BLaER1 treated with 17β-estradiol and CSF1 and Interleukin-3, amounts not matched to agents 10 nM and 100 nM (cell line): ENCODE results near the gene MYBPC2.

Experiments used
- H3K27ac ChIP-seq, 11 experiments: shearing (Covaris generic); formaldehyde crosslinking; 2 replicates each; pipeline ENCODE4 v1.8.1; 2022
- H3K27me3 ChIP-seq, 11 experiments: shearing (Covaris generic); formaldehyde crosslinking; 2 replicates each; pipeline ENCODE4 v1.8.1; 2022
- H3K36me3 ChIP-seq, 11 experiments: shearing (Covaris generic); formaldehyde crosslinking; 2 replicates each; pipeline ENCODE4 v1.8.1; 2022
- H3K4me1 ChIP-seq, 10 experiments: shearing (Covaris generic); formaldehyde crosslinking; 2 replicates each; pipeline ENCODE4 v1.8.1; 2022
- H3K4me2 ChIP-seq, 11 experiments: shearing (Covaris generic); formaldehyde crosslinking; 2 replicates each; pipeline ENCODE4 v1.8.1; 2022
- H3K4me3 ChIP-seq, 10 experiments: shearing (Covaris generic); formaldehyde crosslinking; 2 replicates each; pipeline ENCODE4 v1.8.1; 2022
- H3K9ac ChIP-seq, 11 experiments: shearing (Covaris generic); formaldehyde crosslinking; 2 replicates each; pipeline ENCODE4 v1.8.1; 2022
- H3K9me3 ChIP-seq, 11 experiments: shearing (Covaris generic); formaldehyde crosslinking; replicated peaks in 1 of 11; 2 replicates each; pipeline ENCODE4 v1.8.1; 2022
- H4K20me1 ChIP-seq, 11 experiments: shearing (Covaris generic); formaldehyde crosslinking; 2 replicates each; pipeline ENCODE4 v1.8.1; 2022
- Cebpa-rat ChIP-seq, 11 experiments: shearing (Covaris generic); IDR thresholded peaks; 2 replicates each; pipeline ENCODE4 v1.8.1; 2022

Gene MYBPC2

DNA sequence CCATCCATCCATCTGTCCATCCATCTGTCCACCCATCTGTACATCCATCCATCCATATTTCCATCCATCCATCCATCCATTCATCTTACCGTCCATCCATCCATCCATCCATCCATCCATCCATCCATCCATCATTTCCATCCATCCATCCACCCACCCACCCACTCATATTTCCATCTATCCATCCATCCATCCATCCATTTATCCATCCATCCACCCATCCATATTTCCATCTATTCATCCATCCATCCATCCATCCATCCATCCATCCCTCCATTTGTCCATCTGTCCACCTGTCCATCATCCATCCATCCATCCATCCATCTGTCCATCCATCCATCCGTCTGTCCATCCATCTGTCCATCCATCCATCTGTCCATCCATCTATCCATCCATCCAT, 23.3 kb downstream of the MYBPC2 start:
- H3K9me3 ChIP-seq: no peaks in the 10 kb centered on the region; a peak in 1 of 22 replicates
- no peak overlapping the region for H3K4me3 ChIP-seq
- no peaks in the 10 kb centered on the region; a peak in 1 of 22 replicates for H4K20me1 ChIP-seq
- no peak overlapping the region for H3K4me2 ChIP-seq
- H3K4me1 ChIP-seq: peaks cover 13 to 17% (median 16%) of the 10 kb centered on the region in 10 experiments
- no peak for TF ChIP-seq Cebpa-rat (IDR thresholded peaks at IDR 0.05)
- H3K27ac ChIP-seq: no peak overlapping the region
- no peaks in the 10 kb centered on the region for H3K27me3 ChIP-seq
- no peak overlapping the region for H3K9ac ChIP-seq
- H3K36me3 ChIP-seq: no peaks in the 10 kb centered on the region

DNA sequence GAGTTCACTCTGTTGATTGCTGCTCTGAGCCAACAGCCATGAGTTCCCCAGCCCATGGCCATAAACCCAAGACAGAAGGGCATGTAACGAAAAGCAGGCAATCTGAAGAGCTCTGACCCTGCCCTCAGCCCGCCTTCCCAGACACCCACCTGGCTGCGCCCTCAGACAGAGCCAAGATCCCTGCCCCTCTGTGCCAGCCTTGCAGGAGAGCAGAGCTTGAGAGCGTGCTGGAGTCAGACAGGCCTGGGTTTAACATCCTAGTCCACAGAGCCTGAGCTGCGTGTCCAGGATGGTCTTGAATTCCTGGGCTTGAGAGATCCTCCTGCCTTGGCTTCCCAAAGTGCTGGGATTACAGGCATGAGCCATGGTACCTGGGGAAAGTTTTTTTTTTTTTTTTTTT, 24.6 kb downstream of the MYBPC2 start:
- Histone ChIP-seq H4K20me1 (no peaks in the 10 kb centered on the region; a peak in 1 of 22 replicates), H3K9me3 (no peaks in the 10 kb centered on the region; a peak in 1 of 22 replicates), H3K36me3 (no peaks in the 10 kb centered on the region), H3K9ac (no peak overlapping the region), H3K4me3 (no peak overlapping the region), H3K4me1 (peaks cover 14 to 25% (median 23%) of the 10 kb centered on the region in 10 experiments), H3K4me2 (no peak overlapping the region), H3K27ac (no peak overlapping the region), H3K27me3 (no peaks in the 10 kb centered on the region)
- no peak for TF ChIP-seq Cebpa-rat (IDR thresholded peaks at IDR 0.05)

DNA sequence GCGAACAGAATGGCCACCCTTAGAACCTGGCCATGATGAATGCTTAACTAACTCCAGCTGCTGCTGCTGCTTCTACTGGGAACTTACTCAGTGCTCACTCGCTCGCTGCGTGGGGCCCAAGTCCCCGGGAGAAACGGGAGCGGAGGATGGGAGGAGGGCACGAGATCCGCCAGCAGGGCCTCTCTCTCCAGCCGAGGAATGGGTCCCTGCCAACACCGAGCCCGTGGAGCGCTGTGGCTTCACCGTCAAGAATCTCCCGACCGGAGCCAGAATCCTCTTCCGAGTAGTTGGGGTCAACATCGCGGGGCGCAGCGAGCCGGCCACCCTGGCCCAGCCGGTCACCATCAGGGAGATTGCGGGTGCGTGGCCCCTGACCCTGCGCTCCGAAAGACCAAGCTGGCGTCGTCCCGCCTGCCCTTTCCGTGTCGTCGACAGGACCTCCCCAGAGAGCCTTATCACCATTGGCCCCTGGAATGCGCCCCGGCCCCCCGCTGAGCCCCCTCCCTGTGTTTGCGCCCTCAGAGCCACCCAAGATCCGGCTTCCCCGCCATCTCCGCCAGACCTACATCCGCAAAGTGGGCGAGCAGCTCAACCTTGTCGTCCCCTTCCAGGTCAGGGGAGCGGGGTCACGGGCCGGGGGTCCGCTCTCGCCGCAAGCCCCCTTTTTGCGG, 25.8 kb downstream of the MYBPC2 start:
- TF ChIP-seq Cebpa-rat (IDR thresholded peaks at IDR 0.05): no peak
- Histone ChIP-seq H3K4me2 (no peak overlapping the region), H3K36me3 (no peaks in the 10 kb centered on the region), H3K4me1 (peaks cover 14 to 25% (median 23%) of the 10 kb centered on the region in 10 experiments), H3K9ac (no peak overlapping the region), H3K9me3 (no peaks in the 10 kb centered on the region; a peak in 1 of 22 replicates), H3K27me3 (no peaks in the 10 kb centered on the region), H3K27ac (no peak overlapping the region), H3K4me3 (no peak overlapping the region), H4K20me1 (no peaks in the 10 kb centered on the region)

DNA sequence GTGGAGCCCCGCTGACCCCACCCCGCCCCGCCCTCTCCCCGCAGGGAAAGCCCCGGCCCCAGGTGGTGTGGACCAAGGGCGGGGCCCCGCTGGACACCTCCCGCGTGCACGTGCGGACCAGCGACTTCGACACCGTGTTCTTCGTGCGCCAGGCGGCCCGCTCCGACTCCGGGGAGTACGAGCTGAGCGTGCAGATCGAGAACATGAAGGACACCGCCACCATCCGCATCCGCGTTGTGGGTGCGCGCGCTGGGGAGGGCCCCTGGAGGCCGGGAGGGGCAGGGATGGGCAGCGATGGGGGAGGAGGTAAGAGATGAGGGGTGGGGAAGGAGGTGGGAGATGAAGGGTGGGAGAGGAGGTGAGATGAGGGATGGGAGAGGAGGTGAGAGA, 26.4 kb downstream of the MYBPC2 start:
- no peak for TF ChIP-seq Cebpa-rat (IDR thresholded peaks at IDR 0.05)
- no peak overlapping the region for H3K9ac ChIP-seq

DNA sequence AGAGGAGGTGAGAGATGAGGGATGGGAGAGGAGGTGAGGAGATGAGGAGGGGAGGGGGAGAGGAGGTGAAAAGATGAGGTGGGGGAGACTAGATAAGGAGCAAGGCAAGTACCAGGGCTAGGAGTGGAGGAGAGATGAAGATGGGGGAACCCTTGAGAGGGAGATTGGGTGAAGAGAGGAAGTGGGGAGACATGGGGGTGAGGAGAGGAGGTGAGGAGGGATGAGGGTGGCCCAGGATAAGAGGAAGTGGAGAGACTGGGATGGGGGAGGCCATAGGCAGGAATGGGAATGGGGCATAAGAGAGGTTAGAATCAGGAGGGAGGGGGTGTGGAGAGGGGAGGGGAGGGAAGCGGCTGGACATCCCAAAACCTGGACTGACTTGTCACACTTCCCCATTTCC, 26.9 kb downstream of the MYBPC2 start:
- Histone ChIP-seq H3K27me3 (no peaks in the 10 kb centered on the region), H3K9ac (peak overlapping the region in 9 of 11 experiments; percentile 18 to 67 (median 55); a peak in 13 of 22 replicates), H3K36me3 (no peaks in the 10 kb centered on the region), H3K9me3 (no peaks in the 10 kb centered on the region; a peak in 1 of 22 replicates), H3K4me2 (peak overlapping the region; percentile 48 to 88 (median 78)), H3K4me1 (peaks cover 14 to 25% (median 23%) of the 10 kb centered on the region in 10 experiments), H3K4me3 (no peak overlapping the region), H3K27ac (peak overlapping the region in 9 of 11 experiments; percentile 49 to 73 (median 66); a peak in 16 of 22 replicates), H4K20me1 (no peaks in the 10 kb centered on the region)
- TF ChIP-seq Cebpa-rat (IDR thresholded peaks at IDR 0.05): no peak

More for the DNA sequence above, 26.4 kb downstream of the MYBPC2 start:
- no peaks in the 10 kb centered on the region for H4K20me1 ChIP-seq
- no peak overlapping the region for H3K4me3 ChIP-seq
- no peaks in the 10 kb centered on the region for H3K27me3 ChIP-seq
- H3K36me3 ChIP-seq: no peaks in the 10 kb centered on the region
- H3K27ac ChIP-seq: no peak overlapping the region
- H3K4me1 ChIP-seq: peaks cover 14 to 25% (median 23%) of the 10 kb centered on the region in 10 experiments
- H3K9me3 ChIP-seq: no peaks in the 10 kb centered on the region; a peak in 1 of 22 replicates
- H3K4me2 ChIP-seq: no peak overlapping the region

DNA sequence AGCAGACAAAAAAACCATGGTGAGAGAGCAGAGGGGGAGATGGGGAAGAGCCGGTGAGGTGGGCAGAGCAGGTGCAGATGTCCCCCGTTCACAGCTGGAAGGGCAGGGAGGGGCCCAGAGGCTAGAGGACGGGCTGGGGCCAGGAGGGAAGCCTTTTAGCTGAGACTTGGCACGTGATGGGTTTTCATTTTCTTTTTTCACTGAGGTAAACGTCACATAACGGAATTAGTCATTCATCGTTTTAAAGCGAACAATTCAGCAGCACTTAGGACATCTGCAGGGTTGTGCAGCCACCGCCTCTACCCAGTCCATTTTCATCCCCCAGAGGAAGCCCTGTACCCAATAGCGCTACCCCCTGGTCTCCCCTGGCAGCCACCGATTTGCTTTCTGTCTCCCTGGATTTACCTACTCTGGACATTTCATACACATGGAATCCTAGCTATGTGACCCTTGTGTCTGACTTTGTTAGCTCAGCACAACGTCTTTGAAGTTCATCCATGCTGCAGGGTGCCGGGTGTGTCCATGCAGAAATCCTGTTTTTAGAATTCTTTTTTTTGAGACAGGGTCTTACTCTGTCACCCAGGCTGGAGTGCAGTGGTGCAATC, 27.6 kb downstream of the MYBPC2 start:
- Histone ChIP-seq H3K4me2 (peak overlapping the region; percentile 48 to 88 (median 78)), H3K27ac (peak overlapping the region in 9 of 11 experiments; percentile 49 to 73 (median 66); a peak in 17 of 22 replicates), H3K27me3 (no peaks in the 10 kb centered on the region), H3K4me1 (peaks cover 14 to 25% (median 23%) of the 10 kb centered on the region in 10 experiments), H3K4me3 (peak overlapping the region in 1 of 10 experiments; percentile 8; a peak in 2 of 20 replicates), H4K20me1 (no peaks in the 10 kb centered on the region), H3K9me3 (no peaks in the 10 kb centered on the region; a peak in 1 of 22 replicates), H3K9ac (peak overlapping the region in 9 of 11 experiments; percentile 18 to 67 (median 55); a peak in 16 of 22 replicates), H3K36me3 (no peaks in the 10 kb centered on the region)
- no peak for TF ChIP-seq Cebpa-rat (IDR thresholded peaks at IDR 0.05)

DNA sequence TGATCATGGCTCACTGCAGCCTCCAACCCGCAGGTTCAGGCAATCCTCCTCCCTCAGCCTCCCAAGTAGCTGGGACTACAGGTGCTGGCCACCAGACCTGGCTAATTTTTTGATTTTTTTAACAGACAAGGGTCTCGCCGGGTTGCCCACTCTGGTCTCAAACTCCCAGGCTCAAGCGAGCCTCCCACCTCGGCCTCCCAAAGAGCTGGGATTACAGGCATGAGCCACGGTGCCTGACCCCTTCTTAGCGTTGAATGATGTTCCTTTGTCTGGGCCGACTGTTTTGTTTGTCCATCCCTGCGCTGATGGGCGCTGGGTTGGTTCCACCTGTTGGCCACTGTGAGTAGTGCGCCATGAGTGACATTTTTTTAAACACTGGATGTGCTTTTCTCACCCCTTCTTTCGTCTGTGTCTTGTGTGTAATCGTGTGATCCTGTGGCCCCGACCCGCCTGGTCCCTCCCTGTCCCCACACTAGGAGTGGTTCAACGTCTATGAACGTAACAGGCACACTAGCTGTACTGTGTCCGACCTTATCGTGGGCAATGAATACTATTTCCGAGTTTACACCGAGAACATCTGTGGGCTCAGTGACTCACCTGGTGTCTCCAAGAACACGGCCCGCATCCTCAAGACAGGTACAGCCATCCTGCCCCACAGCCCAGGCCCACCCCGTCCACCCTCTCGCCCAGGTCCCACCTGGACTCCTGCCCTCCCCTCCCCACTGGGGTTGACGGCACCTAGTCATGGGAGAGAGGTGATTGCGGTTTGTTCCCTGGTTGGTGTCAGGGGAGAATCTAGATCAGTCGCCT, 28.6 kb downstream of the MYBPC2 start:
- Histone ChIP-seq H3K27me3 (no peaks in the 10 kb centered on the region), H3K4me2 (peak overlapping the region; percentile 48 to 88 (median 78)), H3K27ac (peak overlapping the region in 8 of 11 experiments; percentile 50 to 73 (median 66); a peak in 15 of 22 replicates), H3K9ac (peak overlapping the region in 6 of 11 experiments; percentile 6 to 67 (median 64); a peak in 8 of 22 replicates), H3K4me3 (no peak overlapping the region), H3K4me1 (peaks cover 14 to 25% (median 23%) of the 10 kb centered on the region in 10 experiments), H3K36me3 (no peaks in the 10 kb centered on the region), H4K20me1 (no peaks in the 10 kb centered on the region), H3K9me3 (no peaks in the 10 kb centered on the region)
- TF ChIP-seq Cebpa-rat (IDR thresholded peaks at IDR 0.05): no peak

DNA sequence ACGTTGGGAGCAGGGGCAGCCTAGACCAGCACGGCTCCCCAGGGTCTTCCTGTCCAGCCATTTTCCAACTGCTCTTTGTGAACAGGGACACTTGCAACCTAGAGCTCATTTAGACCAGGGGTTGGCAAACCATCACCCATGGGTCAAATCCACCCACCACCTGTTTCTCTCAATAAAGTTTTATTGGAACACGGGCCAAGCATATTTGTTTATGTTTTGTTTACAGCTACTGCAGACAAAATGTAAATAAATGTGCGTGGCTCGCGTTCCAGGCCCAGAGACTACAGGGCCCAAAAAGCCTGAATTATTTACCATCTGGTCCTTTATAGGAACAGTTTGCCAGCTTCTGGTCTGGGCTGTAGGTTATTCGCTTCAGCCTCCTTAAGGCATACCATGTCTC, 30.3 kb downstream of the MYBPC2 start:
- TF ChIP-seq Cebpa-rat (IDR thresholded peaks at IDR 0.05): no peak
- Histone ChIP-seq H3K36me3 (no peaks in the 10 kb centered on the region), H3K9ac (no peak overlapping the region), H3K4me2 (no peak overlapping the region), H3K27me3 (no peaks in the 10 kb centered on the region), H4K20me1 (no peaks in the 10 kb centered on the region), H3K4me1 (peaks cover 14 to 33% (median 25%) of the 10 kb centered on the region in 10 experiments), H3K9me3 (no peaks in the 10 kb centered on the region), H3K27ac (no peak overlapping the region), H3K4me3 (no peak overlapping the region)

DNA sequence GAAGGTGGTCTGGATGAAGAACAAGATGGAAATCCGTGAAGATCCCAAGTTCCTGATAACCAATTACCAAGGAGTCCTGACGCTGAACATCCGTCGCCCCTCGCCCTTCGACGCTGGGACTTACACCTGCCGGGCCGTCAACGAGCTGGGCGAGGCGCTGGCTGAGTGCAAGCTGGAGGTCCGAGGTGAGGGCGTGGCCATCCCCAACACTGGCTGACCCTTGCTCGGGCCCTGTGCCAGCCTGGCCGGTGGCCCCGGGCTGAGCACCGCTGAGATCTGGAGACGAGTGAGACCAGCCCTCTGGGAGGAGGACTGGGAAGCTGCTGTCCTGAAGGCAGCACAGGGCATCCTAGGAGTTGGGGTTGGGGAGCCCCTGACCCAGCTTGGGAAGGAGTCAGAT, 31.7 kb downstream of the MYBPC2 start:
- Histone ChIP-seq H3K9me3 (no peaks in the 10 kb centered on the region), H3K9ac (no peak overlapping the region), H3K4me2 (no peak overlapping the region), H3K36me3 (no peaks in the 10 kb centered on the region), H3K4me1 (peaks cover 14 to 37% (median 25%) of the 10 kb centered on the region in 10 experiments), H3K27ac (no peak overlapping the region), H4K20me1 (no peaks in the 10 kb centered on the region), H3K4me3 (no peak overlapping the region), H3K27me3 (no peaks in the 10 kb centered on the region)
- TF ChIP-seq Cebpa-rat (IDR thresholded peaks at IDR 0.05): no peak
